ENCODE results near the gene ZNF543.

Gene ZNF543

GRCh38 chr19:57320180-57321084, at the start of gene ZNF543:
TSS of gene ZNF543 (plus strand) at chr19:57320472. CDS start at chr19:57320854, 382 bp downstream.
- DNase-seq (ENCODE audit: low read depth): peak; percentile 97

GRCh38 chr19:57271280-57271679, 49.0 kb upstream of the ZNF543 start:
- DNase-seq (ENCODE audit: low read depth): no peak

- no peak for DNase-seq (ENCODE audit: low read depth)
These were observed 47.3 kb upstream of the ZNF543 start for GRCh38 chr19:57273014-57273413.

GRCh38 chr19:57276430-57276829, 43.8 kb upstream of the ZNF543 start:
- no peak for DNase-seq (ENCODE audit: low read depth)

- peak; percentile 67 for DNase-seq (ENCODE audit: low read depth)
These were observed 41.8 kb upstream of the ZNF543 start for GRCh38 chr19:57278481-57278880.

GRCh38 chr19:57279418-57280164, 40.7 kb upstream of the ZNF543 start:
- DNase-seq (ENCODE audit: low read depth): peak; percentile 95

GRCh38 chr19:57280165-57280961, 39.9 kb upstream of the ZNF543 start, which contains the start of gene ZNF460:
TSS of gene ZNF460 (plus strand) at chr19:57280485. CDS start at chr19:57280807, 322 bp downstream.
- peak; percentile 98 for DNase-seq (ENCODE audit: low read depth)

- peak; percentile 37 for DNase-seq (ENCODE audit: low read depth)
These were observed 39.3 kb upstream of the ZNF543 start for GRCh38 chr19:57280962-57281400.

GRCh38 chr19:57282011-57282643, 38.1 kb upstream of the ZNF543 start:
- no peak for DNase-seq (ENCODE audit: low read depth)

- DNase-seq (ENCODE audit: low read depth): no peak
These were observed 31.9 kb upstream of the ZNF543 start for GRCh38 chr19:57288373-57288772.

- DNase-seq (ENCODE audit: low read depth): no peak
These were observed 29.3 kb upstream of the ZNF543 start for GRCh38 chr19:57290970-57291369.

GRCh38 chr19:57292547-57292946, 27.7 kb upstream of the ZNF543 start:
- no peak for DNase-seq (ENCODE audit: low read depth)

GRCh38 chr19:57293719-57294118, 26.6 kb upstream of the ZNF543 start:
- no peak for DNase-seq (ENCODE audit: low read depth)

- peak; percentile 88 for DNase-seq (ENCODE audit: low read depth)
These were observed 18.2 kb upstream of the ZNF543 start for GRCh38 chr19:57302020-57302465.

GRCh38 chr19:57302727-57303401, 17.4 kb upstream of the ZNF543 start:
- peak; percentile 52 for DNase-seq (ENCODE audit: low read depth)

GRCh38 chr19:57305056-57305455, 15.2 kb upstream of the ZNF543 start:
- no peak for DNase-seq (ENCODE audit: low read depth)

- DNase-seq (ENCODE audit: low read depth): no peak
These were observed 11.8 kb upstream of the ZNF543 start for GRCh38 chr19:57308514-57308913.

GRCh38 chr19:57310792-57311191, 9.5 kb upstream of the ZNF543 start:
- DNase-seq (ENCODE audit: low read depth): no peak

- DNase-seq (ENCODE audit: low read depth): no peak
These were observed 6.1 kb upstream of the ZNF543 start for GRCh38 chr19:57314146-57314545.

- DNase-seq (ENCODE audit: low read depth): no peak
These were observed 2.8 kb upstream of the ZNF543 start for GRCh38 chr19:57317503-57317902.

GRCh38 chr19:57319869-57320179, 448 bp upstream of the ZNF543 start:
- DNase-seq (ENCODE audit: low read depth): no peak
